H1 (cell line): ENCODE measurements around the gene TRHDE. TPM values are rescaled to one million over a fixed set of nuclear protein-coding genes. Genes with fewer than 3 reads are reported as not detected.

Source experiments
- CTBP2 ChIP-seq: IDR thresholded peaks from 2 replicates; pipeline ENCODE4 v1.7.0; 2011; ENCODE audit warnings: borderline replicate concordance, mild to moderate bottlenecking, moderate library complexity, mixed read lengths, low read length; ENCODE audit not compliant: insufficient read depth, insufficient read length
- FOSL1 ChIP-seq: IDR thresholded peaks from 2 replicates; pipeline ENCODE4 v1.6.1; 2011; ENCODE audit warnings: mild to moderate bottlenecking, low read depth, low read length, moderate library complexity; ENCODE audit not compliant: insufficient read depth
- NANOG ChIP-seq: IDR thresholded peaks from 2 replicates; pipeline ENCODE4 v1.6.1; 2011; ENCODE audit warnings: low read length, low read depth, mild to moderate bottlenecking, inconsistent platforms; ENCODE audit not compliant: insufficient read depth, poor library complexity, severe bottlenecking
- polyA plus RNA-seq, 7 experiments: library from polyadenylated mRNA; depleted of rRNA in 3 of 7; stranded (reverse) in 5 of 7; unstranded in 2 of 7; fragments of >200 nt in 5 of 7; fragments of 200-250 nt in 2 of 7; gene quantifications; 1 replicate in 5 of 7; 2 replicates in 1 of 7; 4 replicates in 1 of 7; pipeline versions ENCODE4 v1.2.1 to v1.2.3, GENCODE V29; 2011 to 2013; ENCODE audit warnings: missing spikeins in 2 of 7, mixed read lengths in 2 of 7
- total RNA-seq: library from RNA; stranded (reverse); fragmentation: NEBNext Ultra II Directional; extraction: Animal tissue kit (Norgen Biotek cat#: 25700); gene quantifications from 2 replicates; pipeline ENCODE4 v1.2.1, GENCODE V29; 2021

The TRHDE gene
- total and polyA plus RNA-seq, 2 of the 8 experiments (the other 6 are each of a cell fraction or from before 2014, with no cell fraction given): 1.3 to 5.0 TPM

- TF ChIP-seq FOSL1 (no peak), NANOG (no peak), CTBP2 (no peak)
These were observed 29.2 kb upstream of the TRHDE start (continued) for GRCh38 chr12:72242946-72243345.
